Measurements from ENCODE around the gene SH3D19.

The SH3D19 gene

GRCh38 chr4:151097759-151098158 is 227.6 kb downstream of the SH3D19 start:
- Histone ChIP-seq H3K4me2 (ENCODE audit: low read depth, low read length, poor library complexity, severe bottlenecking) (no peak overlapping the region), H3F3A (ENCODE audit: insufficient read depth) (peaks cover 26% of the 10 kb centered on the region), H3K9ac (ENCODE audit: low read length) (no peak overlapping the region), H3K27ac (ENCODE audit: low read depth, low read length) (no peak overlapping the region), H3K27me3 (ENCODE audit: low read length) (no peaks in the 10 kb centered on the region), H3K9me3 (ENCODE audit: insufficient read depth, low read length) (no peaks in the 10 kb centered on the region), H3K79me2 (ENCODE audit: insufficient read depth, low read length) (peaks cover 33% of the 10 kb centered on the region), H3K36me3 (ENCODE audit: low read length) (peaks cover 29% of the 10 kb centered on the region), H3K9me2 (replicated peaks; ENCODE audit: insufficient read depth, low read length) (no peaks in the 10 kb centered on the region), H4K20me1 (ENCODE audit: low read depth, low read length) (peaks cover 24% of the 10 kb centered on the region), H3K4me3 (ENCODE audit: insufficient read depth, low read length, poor library complexity, severe bottlenecking) (no peak overlapping the region), H2AFZ (ENCODE audit: low read depth, low read length, severe bottlenecking) (no peak overlapping the region)
- TF ChIP-seq EZH2phosphoT487 (conservative IDR thresholded peaks at IDR 0.05; ENCODE audit: low read length) (no peak), CTCF (IDR thresholded peaks at IDR 0.05; ENCODE audit: insufficient read depth, low read length, poor library complexity, severe bottlenecking) (no peak)

- Histone ChIP-seq H3F3A (ENCODE audit: insufficient read depth) (peaks cover 6% of the 10 kb centered on the region; the same call in 1 of the 2 replicates), H3K79me2 (ENCODE audit: insufficient read depth, low read length) (peaks cover 7% of the 10 kb centered on the region), H3K27ac (ENCODE audit: low read depth, low read length) (no peak overlapping the region), H3K36me3 (ENCODE audit: low read length) (peaks cover 4% of the 10 kb centered on the region; the same call in 1 of the 2 replicates), H4K20me1 (ENCODE audit: low read depth, low read length) (no peaks in the 10 kb centered on the region; the same call in 1 of the 2 replicates), H3K9ac (ENCODE audit: low read length) (no peak overlapping the region), H3K27me3 (ENCODE audit: low read length) (no peaks in the 10 kb centered on the region), H3K9me2 (replicated peaks; ENCODE audit: insufficient read depth, low read length) (no peaks in the 10 kb centered on the region), H3K4me3 (ENCODE audit: insufficient read depth, low read length, poor library complexity, severe bottlenecking) (no peak overlapping the region), H2AFZ (ENCODE audit: low read depth, low read length, severe bottlenecking) (no peak overlapping the region), H3K4me2 (ENCODE audit: low read depth, low read length, poor library complexity, severe bottlenecking) (no peak overlapping the region), H3K9me3 (ENCODE audit: insufficient read depth, low read length) (no peaks in the 10 kb centered on the region)
- no peak for TF ChIP-seq EZH2phosphoT487 (conservative IDR thresholded peaks at IDR 0.05; ENCODE audit: low read length)
- no peak for TF ChIP-seq CTCF (IDR thresholded peaks at IDR 0.05; ENCODE audit: insufficient read depth, low read length, poor library complexity, severe bottlenecking)
Observed at GRCh38 chr4:151095142-151095541, 230.3 kb downstream of the SH3D19 start.

- Histone ChIP-seq H3K36me3 (ENCODE audit: low read length) (no peaks in the 10 kb centered on the region), H3K9me3 (ENCODE audit: insufficient read depth, low read length) (no peaks in the 10 kb centered on the region), H3K27me3 (ENCODE audit: low read length) (no peaks in the 10 kb centered on the region), H3K9me2 (replicated peaks; ENCODE audit: insufficient read depth, low read length) (no peaks in the 10 kb centered on the region), H2AFZ (ENCODE audit: low read depth, low read length, severe bottlenecking) (no peak overlapping the region), H3F3A (ENCODE audit: insufficient read depth) (peaks cover 3% of the 10 kb centered on the region; the same call in 1 of the 2 replicates), H4K20me1 (ENCODE audit: low read depth, low read length) (no peaks in the 10 kb centered on the region), H3K9ac (ENCODE audit: low read length) (no peak overlapping the region), H3K4me2 (ENCODE audit: low read depth, low read length, poor library complexity, severe bottlenecking) (no peak overlapping the region), H3K4me3 (ENCODE audit: insufficient read depth, low read length, poor library complexity, severe bottlenecking) (no peak overlapping the region), H3K27ac (ENCODE audit: low read depth, low read length) (no peak overlapping the region), H3K79me2 (ENCODE audit: insufficient read depth, low read length) (no peaks in the 10 kb centered on the region)
- no peak for TF ChIP-seq CTCF (IDR thresholded peaks at IDR 0.05; ENCODE audit: insufficient read depth, low read length, poor library complexity, severe bottlenecking)
- no peak for TF ChIP-seq EZH2phosphoT487 (conservative IDR thresholded peaks at IDR 0.05; ENCODE audit: low read length)
Observed at GRCh38 chr4:151094290-151094751, 231.1 kb downstream of the SH3D19 start.
